ENCODE measurements around the gene ALOX5.
"Not testable (repeated sequence)": the region's sequence is repeated elsewhere in the genome, so short reads cannot be mapped to it uniquely, and the experiment has no call there.

DNA sequence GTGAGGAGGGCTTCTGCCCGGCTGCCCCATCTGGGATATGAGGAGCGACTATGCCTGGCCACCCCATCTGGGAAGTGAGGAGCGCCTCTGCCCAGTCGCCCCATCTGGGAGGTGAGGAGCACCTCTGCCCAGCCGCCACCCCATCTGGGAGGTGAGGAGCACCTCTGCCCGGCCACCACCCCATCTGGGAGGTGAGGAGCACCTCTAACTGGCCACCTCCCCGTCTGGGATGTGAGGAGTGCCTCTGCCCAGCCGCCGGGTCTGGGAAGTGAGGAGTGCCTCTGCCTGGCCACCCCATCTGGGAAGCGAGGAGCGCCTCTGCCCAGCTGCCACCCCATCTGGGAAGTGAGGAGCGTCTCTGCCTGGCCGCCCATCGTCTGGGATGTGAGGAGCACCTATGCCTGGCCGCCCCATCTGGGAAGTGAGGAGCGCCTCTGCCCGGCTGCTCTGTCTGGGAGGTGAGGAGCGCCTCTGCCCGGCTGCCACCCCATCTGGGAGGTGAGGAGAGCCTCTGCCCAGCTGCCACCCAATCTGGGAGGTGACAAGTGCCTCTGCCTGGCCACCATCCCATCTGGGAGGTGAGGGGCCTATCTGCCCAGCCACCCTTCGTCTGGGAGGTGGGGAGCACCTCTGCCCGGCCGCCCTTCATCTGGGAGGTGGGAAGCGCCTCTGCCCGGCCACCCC, 27.2 kb upstream of the ALOX5 start:
- TF ChIP-seq EP300, POLR2AphosphoS5 (IDR thresholded peaks at IDR 0.05): not testable (repeated sequence)
- TF ChIP-seq, protein P1, sequence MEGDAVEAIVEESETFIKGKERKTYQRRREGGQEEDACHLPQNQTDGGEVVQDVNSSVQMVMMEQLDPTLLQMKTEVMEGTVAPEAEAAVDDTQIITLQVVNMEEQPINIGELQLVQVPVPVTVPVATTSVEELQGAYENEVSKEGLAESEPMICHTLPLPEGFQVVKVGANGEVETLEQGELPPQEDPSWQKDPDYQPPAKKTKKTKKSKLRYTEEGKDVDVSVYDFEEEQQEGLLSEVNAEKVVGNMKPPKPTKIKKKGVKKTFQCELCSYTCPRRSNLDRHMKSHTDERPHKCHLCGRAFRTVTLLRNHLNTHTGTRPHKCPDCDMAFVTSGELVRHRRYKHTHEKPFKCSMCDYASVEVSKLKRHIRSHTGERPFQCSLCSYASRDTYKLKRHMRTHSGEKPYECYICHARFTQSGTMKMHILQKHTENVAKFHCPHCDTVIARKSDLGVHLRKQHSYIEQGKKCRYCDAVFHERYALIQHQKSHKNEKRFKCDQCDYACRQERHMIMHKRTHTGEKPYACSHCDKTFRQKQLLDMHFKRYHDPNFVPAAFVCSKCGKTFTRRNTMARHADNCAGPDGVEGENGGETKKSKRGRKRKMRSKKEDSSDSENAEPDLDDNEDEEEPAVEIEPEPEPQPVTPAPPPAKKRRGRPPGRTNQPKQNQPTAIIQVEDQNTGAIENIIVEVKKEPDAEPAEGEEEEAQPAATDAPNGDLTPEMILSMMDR (IDR thresholded peaks at IDR 0.05) = not testable (repeated sequence)

Measured in suprapubic skin (tissue), 4 donors.